HG03342 (cell line): ENCODE results near the gene CELA2B.
A peak's percentile ranks its signal among the peaks of the same experiment; 100 is the strongest.

Experiments used
- ATAC-seq: cut with Tn5 transposase; IDR thresholded peaks from one replicate; pipeline ENCODE4 v1.9.1; 2021; ENCODE audit warnings: mild to moderate bottlenecking, moderate library complexity; ENCODE audit not compliant: unreplicated experiment

CELA2B gene

DNA sequence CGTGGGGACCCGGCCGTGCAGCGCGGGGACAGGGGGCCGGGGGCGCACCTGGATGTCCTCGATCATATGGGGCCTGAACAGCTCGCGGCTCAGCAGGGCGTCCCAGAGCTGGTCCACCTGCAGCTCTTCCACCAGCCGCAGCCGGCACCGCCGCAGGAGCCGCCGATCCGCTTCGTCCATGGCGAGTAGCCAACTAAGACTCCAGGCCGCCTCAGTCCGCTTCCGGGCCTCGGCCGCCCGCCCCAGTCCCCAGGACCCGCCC, 48.0 kb downstream of the CELA2B start, which contains the start of gene CASP9:
Gene CASP9 (minus strand): TSS at position 195 of the 262 bp plus-strand sequence. CDS start 15 bp downstream, at position 180.
- no peak for ATAC-seq

DNA sequence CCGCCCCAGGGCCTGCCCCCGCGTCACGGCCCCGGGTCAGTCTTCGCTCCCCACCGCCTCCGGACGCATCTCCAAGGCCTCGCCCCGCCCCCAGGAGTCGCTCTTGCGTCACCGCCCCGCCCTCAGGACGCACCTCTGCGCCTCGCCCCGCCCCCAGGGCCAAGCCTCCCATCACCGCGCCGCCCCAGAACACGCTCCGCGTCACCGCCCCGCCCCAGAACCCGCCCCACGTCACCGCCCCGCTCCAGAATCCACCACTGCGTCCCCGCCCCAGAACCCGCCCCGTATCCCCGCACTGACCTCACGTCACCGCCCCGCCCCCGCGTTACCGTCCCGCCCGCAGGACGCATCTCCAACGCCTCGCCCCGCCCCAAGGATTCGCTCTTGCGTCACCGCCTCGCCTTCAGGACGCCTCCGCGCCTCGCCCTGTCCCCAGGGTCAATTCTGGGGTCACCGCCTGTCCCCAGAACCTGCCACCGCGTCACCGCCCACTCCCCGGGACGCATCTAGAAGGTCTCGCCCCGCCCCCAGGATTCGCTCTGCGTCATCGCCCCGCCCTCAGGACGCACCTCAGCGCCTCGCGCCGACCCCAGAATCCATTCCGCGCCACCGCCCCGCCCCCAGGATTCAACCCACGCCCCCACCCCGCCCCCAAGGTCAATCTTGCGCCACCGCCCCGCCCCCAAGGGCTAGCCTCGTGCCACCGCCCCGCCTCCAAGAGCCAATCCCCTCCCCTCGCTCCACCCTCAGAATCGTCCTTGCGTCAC, 48.6 kb downstream of the CELA2B start:
- ATAC-seq = peak; percentile 43

DNA sequence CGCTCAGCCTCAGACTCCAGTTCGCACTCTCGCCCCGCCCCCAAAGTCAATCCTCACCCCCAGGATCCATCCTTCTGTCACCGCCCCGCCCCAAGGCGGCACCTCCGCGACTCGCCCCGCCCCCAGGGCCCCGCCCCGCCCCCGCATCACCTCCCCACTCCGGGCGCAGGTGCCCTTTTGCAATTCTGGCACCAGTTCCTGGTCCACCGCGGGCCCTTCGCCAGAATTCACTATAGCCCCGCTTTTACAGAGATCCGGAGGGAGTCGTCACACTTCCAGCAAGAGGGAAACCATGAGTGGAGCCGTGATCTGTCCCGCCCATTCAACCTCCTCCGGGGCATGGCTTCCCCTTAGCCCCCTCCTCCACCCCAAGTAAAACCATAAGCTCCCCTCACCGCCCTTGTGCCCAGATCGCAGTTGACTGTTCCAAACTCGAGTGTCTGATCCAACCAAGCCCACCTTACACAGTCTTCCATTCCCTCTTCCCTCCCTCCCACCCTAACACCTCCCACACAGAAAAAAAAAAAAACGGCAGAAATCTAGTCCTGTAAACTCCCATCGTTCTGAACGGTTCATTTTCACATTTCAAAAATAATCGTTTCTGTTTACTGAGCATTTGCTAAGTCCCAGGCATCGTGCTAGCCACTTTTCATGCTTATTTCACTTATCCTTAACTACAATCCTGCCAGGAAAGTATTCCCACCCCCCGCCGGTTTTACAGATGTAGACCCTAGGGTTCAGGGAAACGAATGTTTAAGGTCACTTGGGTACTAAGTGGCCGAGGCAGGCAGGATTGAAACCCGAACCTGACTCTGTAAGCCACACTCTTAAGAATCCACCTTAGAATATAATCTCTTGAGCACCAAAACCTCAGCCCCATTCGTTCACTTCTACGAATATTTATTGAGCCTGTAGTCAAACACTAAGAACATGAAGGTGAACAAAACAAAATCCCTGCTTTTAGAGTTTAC, 49.4 kb downstream of the CELA2B start:
- peak; percentile 0 for ATAC-seq

DNA sequence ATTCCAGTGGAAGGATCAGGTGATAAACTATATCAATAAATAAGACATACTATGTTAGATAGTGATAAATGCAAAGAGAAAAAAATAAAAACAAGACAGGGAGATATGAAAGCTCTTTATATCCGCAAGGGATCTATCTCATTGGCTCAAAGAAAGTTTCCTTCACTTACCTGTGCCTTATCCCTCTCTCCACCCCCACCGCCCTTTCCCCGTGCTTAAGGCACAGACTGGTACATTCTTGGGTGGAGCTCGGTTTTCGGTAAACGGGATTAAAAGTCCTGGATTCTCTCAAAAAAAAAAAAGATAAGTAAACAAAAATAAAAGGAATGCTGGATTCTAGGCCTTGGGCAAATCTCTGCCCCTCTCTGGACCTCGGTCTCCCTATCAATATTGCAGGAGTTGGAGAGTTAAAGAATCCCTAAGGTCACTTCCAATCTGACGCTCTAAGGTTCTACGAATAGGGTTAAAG, 50.2 kb downstream of the CELA2B start:
- no peak for ATAC-seq

DNA sequence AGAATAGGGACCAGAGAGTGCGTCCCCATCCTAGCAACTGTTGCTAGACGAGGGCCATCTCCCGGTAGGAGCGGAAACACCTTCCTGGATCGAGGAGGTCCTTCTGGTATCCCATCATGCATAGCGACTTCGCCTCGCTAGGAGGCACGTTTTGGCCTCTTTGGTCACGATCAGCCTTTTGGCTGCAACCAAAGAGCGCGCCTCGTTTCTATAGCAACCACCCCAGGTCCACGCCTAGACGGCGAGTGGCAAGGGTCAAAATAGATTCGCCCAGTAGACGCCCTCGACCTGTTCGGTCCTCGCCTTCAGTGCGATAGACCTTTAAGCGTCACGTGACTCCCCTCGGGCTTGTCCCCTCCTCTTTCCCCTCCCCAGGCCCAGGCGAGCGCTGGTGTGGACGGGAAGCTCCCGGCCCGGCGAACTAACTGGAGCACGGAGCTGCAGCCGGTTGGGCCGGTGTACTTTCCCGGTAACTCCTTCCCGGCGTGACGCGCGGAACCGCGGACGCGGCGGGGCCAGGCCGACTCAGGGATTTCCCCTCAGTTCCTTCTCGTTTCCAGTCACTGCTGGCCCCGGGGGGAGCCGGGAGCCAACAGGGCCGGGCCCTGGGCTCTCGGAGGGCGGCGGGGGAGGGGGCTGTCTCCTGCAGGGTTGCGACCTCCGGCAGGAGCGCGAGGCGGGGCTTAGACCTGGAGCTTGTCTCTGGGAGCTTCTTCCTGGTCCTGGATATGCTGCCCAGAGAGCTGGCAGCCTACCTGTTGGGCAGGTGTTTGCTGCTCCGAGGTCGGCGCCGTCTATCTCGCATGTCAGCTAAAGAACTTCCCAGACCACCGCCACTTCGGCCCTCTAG, 50.8 kb downstream of the CELA2B start, which contains the start of gene DNAJC16:
Gene DNAJC16 (plus strand): TSS at position 359 of the 850 bp plus-strand sequence. CDS start 2,258 bp downstream, outside the sequence.
- peak; percentile 52 for ATAC-seq

DNA sequence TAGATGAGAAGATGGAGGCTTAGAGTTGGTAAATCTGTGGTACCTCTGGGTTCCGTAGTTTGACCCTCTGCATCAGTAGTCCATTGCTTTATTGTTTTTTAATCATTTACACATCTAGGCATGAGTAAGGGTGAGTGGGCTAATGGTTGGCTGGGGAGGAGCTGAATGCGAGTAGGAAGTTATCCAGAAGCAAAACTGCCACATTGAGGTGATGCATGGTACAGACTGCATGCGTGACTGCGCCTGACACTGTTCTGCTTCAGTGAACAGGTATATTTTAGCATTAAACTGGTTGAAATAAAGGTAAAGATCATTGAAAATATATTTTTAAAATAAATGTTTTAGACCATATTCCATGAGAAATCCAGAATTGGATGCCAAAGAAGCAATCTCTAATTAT, 55.1 kb downstream of the CELA2B start:
- ATAC-seq = no peak

DNA sequence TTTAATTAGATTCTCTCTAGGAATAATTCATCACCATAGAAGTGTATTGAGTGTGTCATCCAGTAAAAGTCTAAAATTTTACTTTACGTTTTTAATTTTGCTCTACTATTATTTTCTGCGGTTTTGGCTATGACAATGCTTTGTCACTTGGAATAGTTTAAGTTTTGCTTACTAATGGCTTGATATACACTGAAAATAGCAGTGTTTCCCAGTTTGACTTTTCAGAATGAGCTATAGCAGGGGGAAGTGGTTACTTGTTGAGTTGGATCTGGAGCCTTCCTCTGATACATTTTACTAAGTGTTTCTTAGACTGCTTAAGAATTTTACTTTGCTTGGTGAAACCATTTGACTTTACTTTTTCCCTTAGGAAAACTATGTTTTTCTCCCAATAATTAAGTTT, 55.8 kb downstream of the CELA2B start:
- ATAC-seq = no peak

DNA sequence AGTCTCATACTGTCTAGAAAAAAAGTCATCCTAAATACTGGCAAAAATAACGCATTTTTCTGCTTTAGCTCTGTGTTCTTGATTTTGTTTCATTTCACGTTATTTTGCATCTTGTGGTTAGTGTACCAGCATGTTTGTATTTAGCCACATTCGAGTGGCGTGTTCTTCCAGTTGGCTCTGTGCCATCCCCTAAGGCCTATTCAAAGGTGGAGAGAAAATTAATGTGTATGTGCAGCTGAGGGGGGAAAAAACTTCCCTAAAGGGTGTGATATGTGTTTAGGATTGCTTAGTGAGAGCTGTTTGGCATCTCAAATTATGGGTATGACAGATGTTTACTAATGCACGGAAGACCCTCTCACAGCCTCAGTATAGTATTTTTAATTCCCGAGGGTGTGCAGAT, 62.9 kb downstream of the CELA2B start:
- ATAC-seq = no peak

DNA sequence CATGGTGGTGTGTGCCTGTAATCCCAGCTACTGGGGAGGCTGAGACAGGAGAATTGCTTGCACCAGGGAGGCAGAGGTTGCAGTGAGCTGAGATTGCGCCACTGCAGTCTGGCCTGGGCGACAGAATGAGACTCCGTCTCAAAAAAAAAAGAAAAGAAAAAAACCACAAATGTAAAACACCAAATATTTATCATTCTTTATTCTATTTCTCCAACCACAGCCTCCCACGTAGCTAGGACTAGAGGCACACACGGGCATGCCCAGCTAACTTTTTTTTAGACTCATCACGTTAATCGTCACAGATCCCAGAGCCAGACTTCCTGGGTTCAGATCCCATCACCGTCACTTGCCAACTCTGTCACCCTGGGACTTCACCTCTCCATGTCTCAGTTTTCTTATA, 64.3 kb downstream of the CELA2B start:
- no peak for ATAC-seq
